A204.1 (cell line): ENCODE data around the gene CPA5.

Experiments used
- FAIRE-seq: peaks from 2 replicates; lab custom pipeline; 2012; peaks lifted over from hg19 to GRCh38; lab: Jason Lieb, UNC

Gene CPA5

GRCh38 chr7:130332259-130333053 is 12.2 kb upstream of the CPA5 start:
- FAIRE-seq = no peak

DNA sequence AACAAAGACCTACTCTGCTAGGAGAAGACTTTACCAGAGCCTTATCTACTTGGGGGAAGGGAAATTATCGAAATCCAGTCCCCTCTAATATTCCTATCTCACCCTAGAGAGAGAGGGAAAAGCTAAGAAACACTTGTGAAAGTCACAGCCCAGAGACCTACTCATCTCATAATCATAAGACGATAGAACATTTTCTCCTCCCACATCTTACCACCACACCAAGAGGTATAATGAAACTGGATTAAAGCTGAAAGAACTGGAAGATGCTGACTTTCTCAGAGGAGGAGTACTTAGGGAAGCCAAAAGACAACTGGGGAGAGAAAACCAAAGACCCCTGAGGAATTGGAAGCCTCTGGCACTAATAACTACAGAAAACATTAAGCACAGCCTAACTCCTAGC is 10.8 kb upstream of the CPA5 start:
- no peak for FAIRE-seq

DNA sequence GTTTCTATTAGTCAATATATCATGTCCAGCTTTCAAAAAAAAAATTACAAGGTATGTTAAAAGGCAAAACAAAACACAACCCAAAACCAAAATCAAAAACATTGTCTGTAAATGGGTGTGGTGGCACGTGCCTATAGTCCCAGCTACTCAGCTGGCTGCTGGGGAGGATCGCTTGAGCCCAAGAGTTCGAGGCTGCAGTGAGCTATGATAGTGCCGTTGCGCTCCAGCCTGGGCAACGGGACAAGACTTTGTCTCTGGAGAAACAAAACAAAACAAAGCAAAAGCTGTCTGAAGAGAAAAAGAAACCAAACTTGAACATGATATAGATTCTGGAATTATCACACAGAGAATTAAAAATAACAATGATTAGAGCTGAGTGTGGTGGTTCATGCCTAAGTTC is 10.3 kb upstream of the CPA5 start:
- no peak for FAIRE-seq

DNA sequence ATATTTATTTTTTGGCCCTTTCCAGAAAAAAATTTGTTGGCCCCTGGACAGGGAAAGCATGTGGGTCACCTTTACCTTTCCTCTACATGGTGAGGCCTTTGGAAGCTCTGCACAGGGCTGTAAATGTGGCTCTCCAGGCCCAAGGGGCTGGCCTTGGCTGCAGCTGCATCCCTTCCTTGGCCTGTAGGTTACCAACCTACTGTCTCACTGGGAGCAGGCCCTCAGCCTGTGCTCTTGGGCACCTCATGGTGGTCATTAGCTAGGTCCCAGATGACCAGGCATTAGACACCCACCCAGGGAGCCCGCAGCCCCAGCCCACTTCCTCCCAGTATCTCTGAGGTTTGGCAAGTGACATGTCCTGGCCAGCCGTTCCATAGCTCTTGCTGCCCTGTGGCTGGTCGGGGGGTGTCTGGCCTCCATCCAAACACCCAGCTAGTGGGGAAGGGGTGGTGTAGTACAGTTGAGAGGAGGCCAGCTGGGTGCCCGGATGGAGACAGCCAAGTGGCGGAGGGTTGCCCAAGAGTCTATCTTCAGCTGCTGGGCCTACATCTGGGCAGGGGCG is 7.1 kb upstream of the CPA5 start:
- FAIRE-seq = no peak

GRCh38 chr7:130338233-130338632 is 6.4 kb upstream of the CPA5 start:
- FAIRE-seq = no peak

- no peak for FAIRE-seq
Observed at GRCh38 chr7:130341882-130342281, 2.7 kb upstream of the CPA5 start.

GRCh38 chr7:130342701-130343380 is 1.8 kb upstream of the CPA5 start:
- FAIRE-seq = no peak

DNA sequence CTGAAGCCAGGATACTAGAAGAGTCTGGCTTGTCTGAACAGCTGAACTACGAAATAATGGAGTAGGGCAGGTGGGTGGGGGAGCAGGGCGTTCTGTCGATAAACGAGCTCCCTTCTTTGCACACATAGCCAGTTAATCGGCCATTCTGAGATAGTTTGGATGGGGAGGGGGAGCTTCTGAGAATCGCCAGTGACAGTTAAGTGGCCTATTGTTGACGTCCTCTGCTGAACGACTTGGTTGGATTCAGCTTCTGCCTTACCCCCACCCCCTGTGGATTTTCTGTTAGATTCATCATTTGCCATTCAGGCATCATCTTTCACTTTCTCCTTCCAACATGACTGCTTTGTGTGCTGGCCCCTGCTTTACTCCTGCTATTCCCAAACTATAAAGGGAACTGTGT is 520 bp downstream of the CPA5 start:
- FAIRE-seq = no peak

GRCh38 chr7:130345725-130346124 is 1.1 kb downstream of the CPA5 start:
- no peak for FAIRE-seq

DNA sequence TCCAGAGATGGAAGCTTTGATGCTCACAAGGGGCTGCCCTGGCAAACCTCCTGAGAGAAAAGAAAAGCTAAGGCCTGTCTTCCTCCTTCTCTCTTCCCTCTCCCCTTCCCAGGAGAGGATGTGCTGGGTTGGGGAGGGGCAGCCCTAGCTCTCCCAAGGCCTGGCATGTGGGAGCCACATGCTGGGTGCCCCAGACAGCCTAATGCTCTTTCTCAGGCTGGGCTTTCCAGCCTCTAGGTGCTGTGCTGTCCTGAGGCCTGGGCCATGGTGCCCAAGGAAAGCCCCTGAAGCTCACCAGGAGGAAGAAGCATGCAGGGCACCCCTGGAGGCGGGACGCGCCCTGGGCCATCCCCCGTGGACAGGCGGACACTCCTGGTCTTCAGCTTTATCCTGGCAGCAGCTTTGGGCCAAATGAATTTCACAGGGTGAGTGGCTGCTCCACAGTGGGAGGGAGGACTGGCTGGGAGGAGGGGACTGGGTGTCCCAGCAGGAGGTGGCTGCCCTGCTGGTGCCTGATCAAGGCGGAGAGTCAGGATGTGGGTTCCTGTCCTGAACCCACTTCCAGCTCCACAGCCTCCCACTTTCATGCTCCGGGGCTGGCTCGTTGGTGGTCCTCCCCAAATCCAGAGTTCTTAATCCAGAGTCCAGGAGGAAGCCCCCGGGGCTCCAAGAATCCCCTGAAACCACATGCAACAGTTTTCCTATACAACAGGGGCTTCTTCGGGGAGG is 1.7 kb downstream of the CPA5 start:
- FAIRE-seq = no peak

DNA sequence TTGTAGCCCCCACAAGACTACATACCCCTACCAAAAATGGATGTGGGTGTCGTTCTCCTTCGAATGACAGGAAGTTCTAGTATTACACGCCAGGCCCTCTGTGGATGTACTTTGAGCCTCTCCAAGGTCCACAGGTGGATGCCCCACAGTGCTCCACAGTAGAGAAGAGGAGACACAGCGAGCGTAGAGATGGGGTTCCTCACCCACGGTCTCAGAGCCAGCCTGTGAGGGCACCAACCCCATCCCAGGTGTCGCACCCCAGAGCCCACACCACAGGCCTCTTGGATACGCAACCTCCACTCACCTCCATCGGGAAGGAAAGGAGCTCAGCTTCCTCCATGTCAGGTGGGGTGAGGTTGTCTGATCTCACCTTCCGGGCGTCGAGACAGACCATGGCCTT is 2.3 kb downstream of the CPA5 start:
- FAIRE-seq = no peak

GRCh38 chr7:130349911-130350782 is 5.5 kb downstream of the CPA5 start:
- FAIRE-seq = no peak

DNA sequence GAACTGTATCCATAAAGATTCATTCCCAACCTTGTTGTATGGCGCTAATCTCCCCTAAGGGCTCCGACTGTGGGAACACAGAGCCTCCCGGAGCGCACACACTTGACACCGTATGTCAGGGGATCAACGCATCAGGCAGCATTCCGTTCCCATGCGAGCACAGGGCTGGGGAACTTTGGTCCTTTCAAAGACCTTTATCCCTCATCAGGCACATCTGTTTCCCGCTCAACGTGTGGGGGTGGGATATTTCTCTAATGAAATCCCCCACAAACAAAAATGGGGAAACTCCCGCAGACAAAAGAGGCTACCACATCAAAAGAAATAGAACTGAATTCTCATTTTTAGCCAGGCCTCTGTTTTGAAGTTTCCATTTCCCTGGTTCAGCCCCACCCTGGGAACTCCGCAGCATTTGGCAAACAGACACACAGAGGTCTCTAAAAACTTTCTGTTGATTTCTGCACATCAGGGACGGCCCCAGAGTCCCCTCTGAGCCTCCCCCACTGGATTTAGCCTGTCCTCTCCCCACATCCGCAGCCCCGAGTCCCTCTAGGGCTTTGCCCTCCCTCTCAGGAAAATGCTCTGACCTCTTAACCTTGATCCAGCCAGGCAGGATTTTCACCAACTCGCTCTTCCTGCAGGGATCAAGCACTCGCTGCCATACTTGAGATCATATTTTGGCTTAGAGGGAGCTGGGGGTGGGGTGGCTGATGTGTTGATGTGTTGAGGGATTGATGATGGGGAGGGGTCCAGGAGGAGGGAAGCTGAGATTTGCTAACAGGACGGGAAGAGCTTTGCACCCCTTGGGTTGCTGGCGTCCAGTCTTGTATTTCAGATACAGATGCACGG is 6.6 kb downstream of the CPA5 start:
- FAIRE-seq = no peak

- no peak for FAIRE-seq
Observed at GRCh38 chr7:130351791-130352090, 7.1 kb downstream of the CPA5 start.

GRCh38 chr7:130352194-130353074 is 7.8 kb downstream of the CPA5 start:
- FAIRE-seq = no peak

DNA sequence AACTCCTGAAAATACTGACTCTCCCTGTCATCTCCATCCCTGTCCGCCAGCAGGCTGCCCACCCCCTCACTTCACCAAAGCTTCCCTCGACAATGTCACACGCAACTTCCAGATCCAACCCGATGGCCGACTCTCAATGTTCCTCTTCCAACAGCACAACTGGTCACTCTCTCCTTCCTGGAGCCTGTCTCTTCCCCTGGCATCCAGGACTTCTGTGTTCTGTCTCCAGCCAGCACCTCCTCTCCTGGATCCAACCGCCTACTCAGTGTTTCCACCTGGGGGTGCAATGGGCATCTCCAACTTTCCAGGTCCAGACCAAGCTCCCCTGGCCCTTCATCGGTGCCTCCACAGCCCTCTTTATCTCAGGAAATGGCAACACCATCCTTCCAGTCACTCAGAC is 8.6 kb downstream of the CPA5 start:
- FAIRE-seq = no peak

GRCh38 chr7:130356121-130356875 is 11.7 kb downstream of the CPA5 start:
- no peak for FAIRE-seq

- FAIRE-seq = no peak
Observed at GRCh38 chr7:130356876-130357611, 12.4 kb downstream of the CPA5 start.

DNA sequence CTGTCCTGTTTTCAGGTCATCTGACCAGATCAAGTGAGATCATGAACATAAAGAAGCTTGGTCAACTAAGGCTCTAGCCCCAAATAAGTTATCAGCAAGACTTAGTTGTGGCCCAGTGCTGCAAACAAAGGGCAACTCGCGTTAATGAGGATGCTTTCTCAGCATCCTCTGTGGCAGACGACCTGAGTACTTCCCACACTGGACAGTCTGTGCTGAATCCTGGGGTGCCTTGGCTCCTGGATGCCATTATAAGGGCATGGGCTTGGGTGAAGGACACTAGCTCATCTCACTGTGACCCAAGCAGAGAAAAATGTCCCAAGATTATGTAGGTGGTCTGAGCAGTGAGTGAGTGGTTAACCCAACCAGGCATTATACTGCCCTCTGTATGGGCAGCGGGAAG is 13.9 kb downstream of the CPA5 start:
- no peak for FAIRE-seq
